OCI-M1 (cell line): ENCODE results near the gene TM9SF3.
"Not testable (repeated sequence)": the region's sequence is repeated elsewhere in the genome, so short reads cannot be mapped to it uniquely, and the experiment has no call there.

Source experiments
- DNase-seq: peaks from one replicate; lab custom pipeline; 2025; lab: John Stamatoyannopoulos, UW

Gene TM9SF3

DNA sequence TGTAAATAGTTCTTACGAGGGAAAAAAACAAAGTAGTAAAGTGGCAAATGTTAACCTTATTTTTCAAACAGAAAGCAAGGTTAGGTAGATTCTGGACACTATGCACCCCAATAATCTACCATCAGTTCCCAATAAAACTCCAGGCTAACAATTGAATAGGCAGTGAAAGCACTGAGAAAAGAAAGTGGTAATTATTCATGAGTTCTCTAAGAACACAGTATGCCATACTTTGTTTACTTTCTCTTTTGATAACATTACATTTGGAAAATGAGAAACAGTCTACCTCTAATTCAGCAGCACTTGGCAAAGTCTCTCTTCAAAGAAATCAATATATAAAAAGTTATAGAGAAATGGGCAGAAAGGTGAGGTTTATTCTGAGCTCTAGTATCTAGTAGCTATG lies 18.4 kb downstream of the TM9SF3 start:
- no peak for DNase-seq

DNA sequence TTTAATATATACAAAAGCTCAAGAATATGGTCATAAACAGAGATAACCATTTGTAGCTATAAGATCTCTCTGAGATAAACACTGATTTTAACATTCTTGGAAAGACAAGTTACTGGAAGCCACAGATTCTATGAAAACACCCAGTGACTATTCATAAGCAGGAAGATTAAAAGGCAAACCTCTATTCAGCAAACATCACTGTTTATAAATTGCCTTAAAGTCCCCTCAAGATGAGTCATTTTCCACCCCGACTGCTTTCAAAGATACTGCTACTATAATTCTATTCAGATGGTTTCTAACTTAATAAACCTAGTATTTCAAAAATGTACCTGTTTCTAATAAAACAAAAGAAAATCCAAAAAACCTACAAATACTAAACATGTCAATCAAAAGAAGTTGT lies 21.0 kb downstream of the TM9SF3 start:
- DNase-seq, result peak; percentile 22

GRCh38 chr10:96560966-96561887 lies 25.6 kb downstream of the TM9SF3 start:
- no peak for DNase-seq

DNA sequence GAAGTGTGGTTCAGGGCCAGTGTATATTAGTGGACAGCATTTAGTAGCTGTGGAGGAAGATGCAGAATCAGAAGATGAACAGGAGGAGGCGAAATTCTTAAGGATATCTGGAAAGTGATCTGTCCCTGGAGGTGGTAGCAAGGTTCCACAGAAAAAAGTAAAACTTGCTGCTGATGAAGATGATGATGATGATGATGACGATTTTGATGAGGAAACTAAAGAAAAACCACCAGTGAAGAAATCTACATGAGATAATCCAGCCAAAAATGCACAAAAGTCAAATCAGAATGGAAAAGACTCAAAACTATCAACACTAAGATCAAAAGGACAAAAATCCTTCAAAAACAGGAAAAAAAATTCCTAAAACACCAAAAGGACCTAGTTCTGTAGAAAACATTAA lies 26.3 kb downstream of the TM9SF3 start:
- no peak for DNase-seq

DNA sequence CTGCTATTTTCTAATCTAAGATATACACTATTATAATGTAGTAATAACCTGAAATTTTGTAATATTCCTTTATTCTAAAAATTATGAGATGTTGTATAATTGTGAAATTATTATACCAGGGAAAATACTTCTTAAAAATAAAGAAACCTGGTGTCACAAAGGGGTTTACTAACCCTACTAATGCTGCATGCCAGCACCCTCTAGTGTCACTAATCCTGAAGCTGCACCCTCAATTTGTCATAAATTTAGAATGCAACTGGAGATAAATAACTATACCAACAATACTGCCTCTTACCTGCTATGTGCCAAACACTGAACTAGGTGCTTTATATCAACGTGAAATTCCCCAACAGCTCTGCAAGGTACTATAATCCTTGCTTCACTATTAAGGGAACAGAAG lies 30.8 kb downstream of the TM9SF3 start:
- DNase-seq, result peak; percentile 64

DNA sequence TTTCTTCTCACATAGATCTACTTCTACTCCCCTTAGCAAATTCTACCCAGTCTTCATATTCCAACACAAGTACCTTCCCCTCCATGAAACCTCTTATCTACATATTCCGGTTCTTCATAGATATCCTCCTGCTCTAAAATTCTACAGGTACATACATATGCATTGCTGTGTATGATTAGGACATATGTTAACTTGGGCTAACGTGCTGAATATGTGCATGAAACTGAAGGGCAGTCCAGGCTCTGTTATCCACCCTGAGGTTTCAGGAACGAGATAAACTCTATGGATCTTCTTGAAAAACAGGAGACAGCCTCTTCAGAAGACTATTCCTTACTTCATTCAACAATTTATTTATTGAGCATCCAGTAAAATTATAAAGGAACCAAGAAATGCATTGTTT lies 31.5 kb downstream of the TM9SF3 start:
- DNase-seq, result no peak

DNA sequence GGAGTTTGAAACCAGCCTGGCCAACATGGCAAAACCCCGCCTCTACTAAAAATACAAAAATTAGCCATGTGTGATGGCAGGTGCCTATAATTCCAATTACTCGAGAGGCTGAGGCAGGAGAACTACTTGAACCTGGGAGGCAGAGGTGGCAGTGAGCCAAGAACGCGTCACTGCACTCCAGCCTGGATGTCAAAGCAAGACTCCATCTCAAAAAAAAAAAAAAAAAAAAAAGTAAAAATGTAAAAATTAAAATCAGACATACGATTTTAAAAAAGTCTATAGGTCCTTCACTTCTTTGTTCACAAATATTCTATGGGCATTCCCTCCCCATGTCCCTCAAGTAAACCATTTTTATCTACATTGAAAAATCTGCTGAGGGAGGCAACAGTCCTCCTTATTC lies 38.2 kb downstream of the TM9SF3 start:
- DNase-seq, result no peak

- DNase-seq, result not testable (repeated sequence)
Measured at GRCh38 chr10:96545558-96545957, 41.3 kb downstream of the TM9SF3 start.

DNA sequence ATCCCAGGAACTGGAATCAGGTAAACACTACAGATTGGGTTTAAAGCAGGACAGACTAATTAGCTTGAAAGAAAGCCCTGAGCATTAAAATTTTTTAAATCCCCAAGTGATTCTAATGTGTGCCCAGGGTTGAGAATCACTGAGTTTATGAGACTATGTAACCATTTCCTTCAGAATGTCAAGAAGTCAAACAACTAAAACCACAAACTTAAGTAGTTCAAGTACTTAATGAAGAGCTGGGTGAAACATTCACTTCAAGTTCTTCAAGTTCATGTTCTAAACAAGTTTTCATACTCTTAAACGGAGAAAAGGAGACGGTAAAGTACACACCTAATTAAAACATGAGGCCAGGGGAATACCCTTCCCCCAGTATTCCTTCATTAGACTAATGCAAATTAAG lies 44.9 kb downstream of the TM9SF3 start:
- DNase-seq, result no peak

DNA sequence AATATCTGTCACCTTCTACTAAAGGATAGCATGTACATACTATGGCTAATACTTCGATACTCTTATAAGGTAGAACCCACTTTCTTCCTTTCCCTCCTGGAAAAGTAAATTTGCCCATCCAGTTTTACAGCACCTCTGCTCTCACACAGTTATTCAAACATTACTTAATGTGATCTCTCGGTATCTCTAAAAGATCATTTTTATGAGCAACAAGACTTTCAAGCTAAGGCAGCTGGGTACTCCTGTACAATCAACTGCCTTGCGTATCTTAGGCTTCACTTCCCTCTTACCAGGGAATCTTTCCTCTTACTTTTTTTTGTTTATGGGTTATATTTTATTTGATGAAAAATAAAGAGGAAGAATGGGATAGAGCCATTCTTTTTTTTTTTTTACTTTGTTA lies 46.6 kb downstream of the TM9SF3 start:
- DNase-seq, result no peak

- DNase-seq, result no peak
Measured at GRCh38 chr10:96538683-96539082, 48.1 kb downstream of the TM9SF3 start.

DNA sequence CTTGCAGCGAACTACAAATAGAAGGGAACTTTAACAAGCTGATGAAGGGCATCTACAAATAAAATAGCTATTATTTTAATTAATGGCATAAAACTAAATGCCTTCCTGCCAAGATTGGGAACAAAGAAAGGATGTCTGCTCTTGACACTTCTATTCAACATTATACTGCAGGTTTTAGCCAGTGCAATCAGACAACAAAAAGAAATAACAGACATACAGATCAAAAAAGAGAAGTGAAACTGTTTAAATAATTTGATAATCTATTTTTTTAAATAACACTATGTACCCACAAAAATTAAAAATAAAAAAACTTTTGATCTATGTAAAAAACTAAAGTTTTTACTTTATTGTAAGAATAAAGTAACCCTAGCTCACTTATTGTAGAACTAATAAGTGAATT lies 50.7 kb downstream of the TM9SF3 start:
- no peak for DNase-seq

GRCh38 chr10:96532523-96532922 lies 54.3 kb downstream of the TM9SF3 start:
- DNase-seq, result no peak

- no peak for DNase-seq
Measured at GRCh38 chr10:96529634-96530279, 57.1 kb downstream of the TM9SF3 start.

- DNase-seq, result no peak
Measured at GRCh38 chr10:96524741-96525140, 62.1 kb downstream of the TM9SF3 start.

GRCh38 chr10:96517284-96517683 lies 69.5 kb downstream of the TM9SF3 start:
- peak; percentile 47 for DNase-seq

DNA sequence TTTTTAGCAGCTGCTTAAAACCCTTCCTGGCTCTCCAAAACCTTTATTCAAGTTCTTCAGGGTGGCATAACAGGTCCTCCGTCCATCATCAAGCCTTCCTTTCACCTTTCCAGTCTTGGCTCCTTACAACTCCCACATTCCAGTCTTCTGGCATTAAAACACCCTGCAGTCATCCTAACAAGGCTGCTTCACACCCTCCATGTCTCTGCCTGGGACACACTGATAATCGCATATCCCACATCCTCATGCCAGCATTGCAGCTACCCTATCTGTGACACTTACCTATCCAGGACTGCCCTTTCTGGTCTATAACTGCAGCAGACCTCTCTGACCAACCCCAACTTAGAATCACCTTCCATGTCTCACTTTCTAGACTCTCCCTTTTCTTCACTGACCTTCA lies 70.5 kb downstream of the TM9SF3 start:
- no peak for DNase-seq

DNA sequence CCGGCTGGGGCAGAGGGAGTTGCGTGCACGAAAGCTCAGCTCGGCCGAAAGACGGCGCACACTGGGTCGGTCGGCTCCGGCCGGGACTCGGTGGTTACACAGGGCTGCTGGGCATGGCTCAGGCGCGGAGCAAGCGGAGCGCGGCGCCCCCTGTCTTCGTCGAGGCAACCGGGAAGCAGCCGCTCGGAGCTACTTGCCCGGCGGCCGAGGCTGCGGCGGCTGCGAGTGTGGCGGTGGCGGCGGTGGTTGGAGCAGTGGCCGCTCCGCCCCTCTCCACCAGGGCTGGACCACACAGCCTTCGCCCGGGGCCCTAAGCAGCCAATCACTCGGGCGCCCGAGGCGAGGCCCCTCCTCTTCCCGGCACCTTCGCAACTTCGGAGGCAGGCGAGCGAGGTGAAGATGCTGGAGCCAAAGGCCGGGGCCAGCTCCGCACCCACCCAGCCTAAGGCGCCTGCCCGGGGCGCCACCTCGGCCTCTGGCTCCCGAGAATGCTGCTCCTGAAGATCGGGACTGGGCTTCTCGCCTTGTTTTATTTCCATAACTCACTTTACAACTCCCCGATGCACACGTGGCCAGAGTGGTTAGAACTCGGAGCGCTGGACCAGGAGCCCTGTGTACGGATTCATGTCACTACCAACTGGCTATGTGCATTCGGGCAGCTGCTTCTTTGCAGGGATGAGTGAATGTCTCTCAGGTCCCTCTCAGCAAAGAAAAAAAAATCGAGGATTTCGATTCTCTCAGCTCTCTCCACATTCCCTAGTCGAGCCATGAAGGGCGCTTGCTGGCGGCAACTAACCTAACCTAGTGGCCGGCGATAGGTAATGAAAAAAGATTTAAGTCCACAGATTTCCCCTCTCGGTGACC lies 72.9 kb downstream of the TM9SF3 start, which contains the start of gene TLL2:
TSS of gene TLL2 (minus strand) at position 229 of the 864 bp plus-strand sequence. CDS start 241 bp downstream, outside the sequence.
- DNase-seq, result peak; percentile 94

DNA sequence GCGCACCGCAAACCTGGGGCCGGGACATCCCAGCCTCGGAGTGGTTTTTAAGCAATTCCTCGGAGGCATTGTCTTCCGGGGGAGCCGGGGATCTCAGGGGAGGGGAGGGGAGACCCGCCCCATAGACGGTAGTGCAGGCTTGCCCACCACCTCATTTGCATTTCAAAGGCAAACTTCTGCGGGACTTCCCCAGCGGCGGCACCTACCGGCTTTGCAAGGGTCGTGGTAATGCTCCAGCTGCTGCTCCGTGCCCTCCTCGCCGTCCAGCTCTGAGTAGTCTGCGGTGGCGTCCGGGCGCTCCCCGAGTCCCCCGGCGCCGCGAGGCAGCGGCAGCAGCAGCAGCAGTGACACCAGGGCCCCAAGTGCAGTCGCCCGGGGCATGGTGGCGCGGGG lies 73.5 kb downstream of the TM9SF3 start:
- DNase-seq, result no peak

DNA sequence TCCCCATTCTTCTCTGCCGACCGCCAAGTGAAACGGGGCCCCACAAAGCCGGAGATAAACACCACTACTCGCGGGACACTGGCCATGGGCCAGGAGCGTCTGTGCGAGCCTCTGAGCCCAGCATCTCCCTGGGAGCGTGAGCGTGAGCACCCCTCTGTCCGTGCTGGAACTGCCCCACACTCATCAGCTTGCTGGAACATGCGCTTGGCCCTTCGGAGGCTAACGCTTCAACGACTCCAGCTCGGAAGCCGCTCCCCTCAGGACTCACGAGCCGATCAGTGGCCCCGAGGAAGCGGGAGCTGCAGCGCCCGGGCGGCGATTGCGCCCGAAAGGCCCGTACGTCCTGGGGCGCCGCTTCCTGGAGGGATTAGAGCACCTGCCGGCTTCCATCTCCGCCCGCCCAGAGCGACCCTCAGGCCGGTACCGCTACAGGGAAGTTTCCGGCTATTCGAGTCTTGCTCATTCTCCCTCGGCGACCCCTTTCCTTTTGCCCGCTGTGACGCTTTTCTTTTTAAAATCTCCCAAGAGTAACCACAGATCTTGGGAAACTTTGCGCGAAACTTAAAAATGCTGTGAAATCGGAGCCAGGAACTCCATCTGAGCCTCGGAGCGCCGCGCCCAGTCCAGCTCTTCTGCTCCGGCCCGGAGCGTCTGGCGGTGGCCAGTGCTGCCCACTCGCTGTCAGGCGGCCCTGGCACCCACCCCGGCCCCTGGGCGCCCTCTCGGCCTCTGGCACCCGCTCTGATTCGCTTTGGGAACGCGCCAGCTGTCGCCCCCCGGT lies 74.1 kb downstream of the TM9SF3 start:
- DNase-seq, result no peak
